Measurements from ENCODE around the gene RNF223.

Gene RNF223

DNA sequence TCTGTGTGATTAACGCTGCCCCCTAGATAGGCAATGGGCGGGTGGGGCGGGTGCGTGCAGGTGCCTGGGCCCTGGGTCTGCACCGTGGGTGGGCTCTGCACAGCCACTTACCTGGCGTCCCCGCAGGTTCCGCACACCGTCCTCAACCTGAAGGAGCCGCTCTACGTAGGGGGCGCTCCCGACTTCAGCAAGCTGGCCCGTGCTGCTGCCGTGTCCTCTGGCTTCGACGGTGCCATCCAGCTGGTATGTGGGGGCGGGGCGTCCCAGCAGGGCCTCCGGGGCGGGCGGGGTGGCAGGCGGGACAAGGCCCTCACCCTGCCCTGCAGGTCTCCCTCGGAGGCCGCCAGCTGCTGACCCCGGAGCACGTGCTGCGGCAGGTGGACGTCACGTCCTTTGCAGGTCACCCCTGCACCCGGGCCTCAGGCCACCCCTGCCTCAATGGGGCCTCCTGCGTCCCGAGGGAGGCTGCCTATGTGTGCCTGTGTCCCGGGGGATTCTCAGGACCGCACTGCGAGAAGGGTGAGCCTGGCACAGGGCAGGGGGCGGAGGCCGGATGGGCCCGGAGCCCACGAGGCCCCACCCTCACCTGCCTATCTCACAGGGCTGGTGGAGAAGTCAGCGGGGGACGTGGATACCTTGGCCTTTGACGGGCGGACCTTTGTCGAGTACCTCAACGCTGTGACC is 22.8 kb downstream of the RNF223 start:
- DNase-seq (ENCODE audit: low spot score), result no peak
- in situ Hi-C loops (cut with MboI; ENCODE audit: low sequenced_read_pairs, unreplicated experiment), result no loop called here
- TF ChIP-seq, protein P1, sequence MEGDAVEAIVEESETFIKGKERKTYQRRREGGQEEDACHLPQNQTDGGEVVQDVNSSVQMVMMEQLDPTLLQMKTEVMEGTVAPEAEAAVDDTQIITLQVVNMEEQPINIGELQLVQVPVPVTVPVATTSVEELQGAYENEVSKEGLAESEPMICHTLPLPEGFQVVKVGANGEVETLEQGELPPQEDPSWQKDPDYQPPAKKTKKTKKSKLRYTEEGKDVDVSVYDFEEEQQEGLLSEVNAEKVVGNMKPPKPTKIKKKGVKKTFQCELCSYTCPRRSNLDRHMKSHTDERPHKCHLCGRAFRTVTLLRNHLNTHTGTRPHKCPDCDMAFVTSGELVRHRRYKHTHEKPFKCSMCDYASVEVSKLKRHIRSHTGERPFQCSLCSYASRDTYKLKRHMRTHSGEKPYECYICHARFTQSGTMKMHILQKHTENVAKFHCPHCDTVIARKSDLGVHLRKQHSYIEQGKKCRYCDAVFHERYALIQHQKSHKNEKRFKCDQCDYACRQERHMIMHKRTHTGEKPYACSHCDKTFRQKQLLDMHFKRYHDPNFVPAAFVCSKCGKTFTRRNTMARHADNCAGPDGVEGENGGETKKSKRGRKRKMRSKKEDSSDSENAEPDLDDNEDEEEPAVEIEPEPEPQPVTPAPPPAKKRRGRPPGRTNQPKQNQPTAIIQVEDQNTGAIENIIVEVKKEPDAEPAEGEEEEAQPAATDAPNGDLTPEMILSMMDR (IDR thresholded peaks at IDR 0.05; ENCODE audit: borderline replicate concordance, control extremely low read depth, extremely low read depth, insufficient read depth, missing control alignments), result no peak

DNA sequence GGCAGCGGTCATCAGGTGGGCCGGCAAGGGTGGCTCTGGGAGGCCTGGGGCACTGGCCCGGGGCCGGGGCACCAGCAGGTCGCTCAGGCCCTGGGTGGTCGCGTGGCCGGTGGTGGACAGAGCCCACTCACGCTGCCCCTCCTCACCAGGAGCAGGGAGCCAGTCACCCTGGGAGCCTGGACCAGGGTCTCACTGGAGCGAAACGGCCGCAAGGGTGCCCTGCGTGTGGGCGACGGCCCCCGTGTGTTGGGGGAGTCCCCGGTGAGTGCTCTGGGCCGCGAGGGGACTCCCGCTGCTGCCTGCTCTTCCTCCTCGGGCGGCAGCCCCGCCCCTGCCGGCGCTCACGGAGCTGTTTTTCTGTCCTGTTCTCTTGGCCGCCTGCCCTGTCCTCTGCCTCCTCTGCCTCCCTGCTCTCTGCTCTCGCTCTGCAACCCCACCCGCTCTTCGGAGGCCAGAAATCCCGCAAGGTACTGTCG is 23.5 kb downstream of the RNF223 start:
- in situ Hi-C loops (cut with MboI; ENCODE audit: low sequenced_read_pairs, unreplicated experiment), result no loop called here
- peak; percentile 78 for DNase-seq (ENCODE audit: low spot score)
- TF ChIP-seq, protein P1 (IDR thresholded peaks at IDR 0.05; ENCODE audit: borderline replicate concordance, control extremely low read depth, extremely low read depth, insufficient read depth, missing control alignments), result no peak

- in situ Hi-C loops (cut with MboI; ENCODE audit: low sequenced_read_pairs, unreplicated experiment), result no loop called here
- TF ChIP-seq, protein P1 (IDR thresholded peaks at IDR 0.05; ENCODE audit: borderline replicate concordance, control extremely low read depth, extremely low read depth, insufficient read depth, missing control alignments), result no peak
- DNase-seq (ENCODE audit: low spot score), result no peak
Observed at GRCh38 chr1:1049318-1050165, 24.6 kb downstream of the RNF223 start.

DNA sequence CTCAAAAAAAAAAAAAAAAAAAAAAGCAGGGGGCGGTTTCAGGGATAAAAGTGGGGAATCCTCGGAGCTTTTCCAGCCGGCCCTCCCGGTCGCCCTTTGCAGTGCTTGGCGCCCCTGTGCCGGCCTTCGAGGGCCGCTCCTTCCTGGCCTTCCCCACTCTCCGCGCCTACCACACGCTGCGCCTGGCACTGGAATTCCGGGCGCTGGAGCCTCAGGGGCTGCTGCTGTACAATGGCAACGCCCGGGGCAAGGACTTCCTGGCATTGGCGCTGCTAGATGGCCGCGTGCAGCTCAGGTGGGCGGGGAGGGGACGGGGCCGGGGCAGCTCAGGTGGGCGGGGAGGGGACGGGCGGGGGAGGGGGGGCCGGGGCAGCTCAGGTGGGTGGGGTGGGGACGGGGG is 25.3 kb downstream of the RNF223 start:
- TF ChIP-seq, protein P1 (IDR thresholded peaks at IDR 0.05; ENCODE audit: borderline replicate concordance, control extremely low read depth, extremely low read depth, insufficient read depth, missing control alignments), result no peak
- in situ Hi-C loops (cut with MboI; ENCODE audit: low sequenced_read_pairs, unreplicated experiment), result no loop called here
- DNase-seq (ENCODE audit: low spot score), result no peak

GRCh38 chr1:1047963-1048362 is 26.1 kb downstream of the RNF223 start:
- in situ Hi-C loops (cut with MboI; ENCODE audit: low sequenced_read_pairs, unreplicated experiment), result no loop called here
- no peak for DNase-seq (ENCODE audit: low spot score)
- TF ChIP-seq, protein P1 (IDR thresholded peaks at IDR 0.05; ENCODE audit: borderline replicate concordance, control extremely low read depth, extremely low read depth, insufficient read depth, missing control alignments), result no peak

DNA sequence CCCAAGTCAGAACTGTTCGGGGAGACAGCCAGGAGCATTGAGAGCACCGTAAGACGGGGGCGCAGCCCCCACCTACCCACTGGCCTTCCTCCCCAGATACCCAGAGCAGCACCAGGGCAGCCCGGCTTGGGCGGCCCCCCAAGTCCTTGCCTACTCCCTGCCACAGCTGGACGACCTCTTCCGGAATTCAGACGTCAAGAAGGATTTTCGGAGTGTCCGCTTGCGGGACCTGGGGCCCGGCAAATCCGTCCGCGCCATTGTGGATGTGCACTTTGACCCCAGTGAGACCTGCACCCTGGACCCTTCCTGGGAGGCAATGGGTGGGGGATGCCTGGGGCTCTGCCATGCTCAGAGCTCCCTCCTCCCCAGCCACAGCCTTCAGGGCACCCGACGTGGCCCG is 26.7 kb downstream of the RNF223 start:
- in situ Hi-C loops (cut with MboI; ENCODE audit: low sequenced_read_pairs, unreplicated experiment), result no loop called here
- TF ChIP-seq, protein P1 (IDR thresholded peaks at IDR 0.05; ENCODE audit: borderline replicate concordance, control extremely low read depth, extremely low read depth, insufficient read depth, missing control alignments), result no peak
- DNase-seq (ENCODE audit: low spot score), result no peak
